K562 (cell line): ENCODE measurements around the gene DBP. TPM values are rescaled to one million over a fixed set of nuclear protein-coding genes. Genes with fewer than 3 reads are reported as not detected.

Source experiments
- ARNT ChIP-seq, 2 experiments: fragments of 450-650 bp; IDR thresholded peaks; 2 replicates each; pipeline ENCODE4 v1.6.1; 2016; ENCODE audit warnings: mild to moderate bottlenecking in 1 of 2
- CBFB ChIP-seq: sonication (generic); formaldehyde crosslinking; IDR thresholded peaks from 2 replicates; pipeline ENCODE4 v1.4.0; 2020; ENCODE audit warnings: mild to moderate bottlenecking, missing genetic modification reagents
- CUX1 ChIP-seq: fragments of 200-800 bp; sonication (Bioruptor generic); IDR thresholded peaks from 2 replicates; pipeline ENCODE4 v1.6.1; 2016; ENCODE audit warnings: missing genetic modification characterization, missing compliant biosample characterization
- FOXK2 ChIP-seq, 2 experiments: fragments of 450-650 bp; IDR thresholded peaks in 1 of 2; conservative IDR thresholded peaks in 1 of 2; 2 replicates each; pipeline ENCODE4 v1.6.1; 2016; ENCODE audit warnings: low read depth in 2 of 2, mild to moderate bottlenecking in 1 of 2
- HBP1 ChIP-seq: fragments of 450-650 bp; formaldehyde crosslinking; IDR thresholded peaks from 2 replicates; pipeline ENCODE4 v1.4.0; 2022; ENCODE audit warnings: missing genetic modification characterization
- HMGXB4 ChIP-seq: sonication (generic); formaldehyde crosslinking; IDR thresholded peaks from 2 replicates; pipeline ENCODE4 v1.8.1; 2023; ENCODE audit warnings: mild to moderate bottlenecking, missing genetic modification reagents
- HNRNPL ChIP-seq: fragments of 200-400 bp; formaldehyde crosslinking; IDR thresholded peaks from 2 replicates; pipeline ENCODE4 v1.6.1; 2017; ENCODE audit warnings: low read depth, mild to moderate bottlenecking, low read length
- JUNB ChIP-seq: fragments of 450-650 bp; formaldehyde crosslinking; conservative IDR thresholded peaks from 2 replicates; pipeline ENCODE4 v1.4.0; 2020; ENCODE audit warnings: mild to moderate bottlenecking
- KHSRP ChIP-seq: fragments of 450-650 bp; IDR thresholded peaks from 2 replicates; pipeline ENCODE4 v1.6.1; 2017
- LARP7 ChIP-seq: fragments of 450-650 bp; IDR thresholded peaks from 2 replicates; pipeline ENCODE4 v1.6.1; 2016
- MAFG ChIP-seq: fragments of 450-650 bp; conservative IDR thresholded peaks from 2 replicates; pipeline ENCODE4 v1.6.1; 2016; ENCODE audit warnings: missing genetic modification characterization, missing compliant biosample characterization
- RFX1 ChIP-seq: fragments of 450-650 bp; IDR thresholded peaks from 2 replicates; pipeline ENCODE4 v1.6.1; 2016; ENCODE audit warnings: mild to moderate bottlenecking, moderate library complexity
- SMARCE1 ChIP-seq: fragments of 450-650 bp; IDR thresholded peaks from 2 replicates; pipeline ENCODE4 v1.7.1; 2016; ENCODE audit warnings: mild to moderate bottlenecking
- SRSF9 ChIP-seq: fragments of 200-400 bp; formaldehyde crosslinking; IDR thresholded peaks from 2 replicates; pipeline ENCODE4 v1.6.1; 2017; ENCODE audit warnings: low read depth, low read length, borderline replicate concordance
- TAF7 ChIP-seq: fragments of 450-650 bp; IDR thresholded peaks from 2 replicates; pipeline ENCODE4 v1.6.1; 2016; ENCODE audit warnings: missing genetic modification characterization, missing compliant biosample characterization
- THRB ChIP-seq: fragments of 450-650 bp; formaldehyde crosslinking; conservative IDR thresholded peaks from 2 replicates; pipeline ENCODE4 v1.4.0; 2022; ENCODE audit warnings: mild to moderate bottlenecking, missing genetic modification characterization
- ZBTB17 ChIP-seq: fragments of 450-650 bp; formaldehyde crosslinking; IDR thresholded peaks from 2 replicates; pipeline ENCODE4 v1.4.0; 2020; ENCODE audit warnings: mild to moderate bottlenecking
- ZNF133 ChIP-seq: fragments of 250-450 bp; sonication (Bioruptor Pico); IDR thresholded peaks from 2 replicates; pipeline ENCODE4 v1.4.0; 2020; ENCODE audit warnings: mild to moderate bottlenecking
- ZNF184 ChIP-seq: sonication (generic); formaldehyde crosslinking; IDR thresholded peaks from 2 replicates; pipeline ENCODE4 v1.5.0; 2020; ENCODE audit warnings: missing genetic modification reagents
- polyA plus RNA-seq, 8 experiments: library from polyadenylated mRNA; depleted of rRNA in 4 of 8; stranded (reverse) in 5 of 8; unstranded in 3 of 8; fragments of >200 nt; fragmentation: Nextera tagmentation in 2 of 8; fragmentation: Illumina TruSeq in 1 of 8; extraction: Ambion mirVana in 2 of 8; extraction: Trizol in 1 of 8; gene quantifications; 2 replicates each; pipeline versions ENCODE4 v1.2.1 to v1.2.3, GENCODE V29; 2011 to 2014; ENCODE audit warnings: inconsistent platforms in 1 of 8, missing spikeins in 1 of 8
- total RNA-seq, 7 experiments: library from RNA; depleted of rRNA in 6 of 7; stranded (reverse); fragments of >200 nt in 6 of 7; fragmentation: Illumina TruSeq in 2 of 7; extraction: Trizol in 2 of 7; gene quantifications; 2 replicates each; pipeline versions ENCODE4 v1.2.1 to v1.2.3, GENCODE V29; 2011 to 2021; ENCODE audit warnings: low replicate concordance in 1 of 7

The DBP gene
- total and polyA plus RNA-seq, 9 of the 15 experiments (the other 6 are each of a cell fraction or from before 2014, with no cell fraction given): 0.25 to 5.5 (median 1.8) TPM

- peak; percentile 85; the same call in 1 of the 2 replicates for TF ChIP-seq HBP1 (CRISPR knock-in tag)
- peak; percentile 98 for TF ChIP-seq LARP7
- peak; percentile 45 to 59; a peak in 3 of 4 replicates for TF ChIP-seq FOXK2 (conservative IDR thresholded peaks at IDR 0.05 in 1 of 2, IDR thresholded peaks at IDR 0.05 in 1 of 2; ENCODE audit: low read depth in 2 of 2)
- 0 out of 2 replicates have a peak, but pooled peaks have one; percentile 59 for TF ChIP-seq SMARCE1
- no peak for TF ChIP-seq MAFG (tag)
- no peak for TF ChIP-seq JUNB (CRISPR knock-in tag)
- no peak for TF ChIP-seq ZNF133 (CRISPR knock-in tag)
- TF ChIP-seq CBFB (CRISPR knock-in tag): no peak
- no peak for TF ChIP-seq SRSF9
- TF ChIP-seq HMGXB4: peak; percentile 52; the same call in 1 of the 2 replicates
- no peak for TF ChIP-seq HNRNPL
- 0 out of 2 replicates have a peak, but pooled peaks have one; percentile 56 for TF ChIP-seq THRB (CRISPR knock-in tag)
- TF ChIP-seq ARNT (IDR thresholded peaks at IDR 0.05): peak in 1 of 2 experiments; percentile 54; a peak in 3 of 4 replicates
- TF ChIP-seq CUX1 (CRISPR knock-in tag): no peak
- TF ChIP-seq RFX1: no peak
- TF ChIP-seq KHSRP: no peak
- TF ChIP-seq TAF7 (tag): no peak
- TF ChIP-seq ZNF184 (CRISPR knock-in tag): no peak
- no peak for TF ChIP-seq ZBTB17 (CRISPR knock-in tag)
Observed at GRCh38 chr19:48646001-48646721, 9.0 kb upstream of the DBP start, which contains the start of gene CA11 (continued).
